Stimulated activated CD8-positive, alpha-beta memory T cell treated with anti-CD3 and anti-CD28 coated beads, Interleukin-4, amount 100 ng/mL, for 24 hours (primary cell): ENCODE measurements around the gene PCDHA13.
"Not testable (repeated sequence)": the region's sequence is repeated elsewhere in the genome, so short reads cannot be mapped to it uniquely, and the experiment has no call there.

Experiments used
- DNase-seq: peaks from one replicate; pipeline ENCODE4 v3.0.0-alpha.2; 2020; ENCODE audit warnings: low read depth

The PCDHA13 gene

GRCh38 chr5:140881889-140882590, at the start of gene PCDHA13:
Gene PCDHA13, plus strand, starts transcription at chr5:140882124. Its CDS starts 145 bp downstream, at chr5:140882269.
- no peak for DNase-seq

- no peak for DNase-seq
Observed at GRCh38 chr5:140833993-140834392, 47.9 kb upstream of the PCDHA13 start, which contains the start of gene PCDHA7. Gene PCDHA7, plus strand, starts transcription at chr5:140834269. Its CDS starts 115 bp downstream, at chr5:140834384.

- not testable (repeated sequence) for DNase-seq
Observed at GRCh38 chr5:140834439-140835008, 47.4 kb upstream of the PCDHA13 start.

GRCh38 chr5:140835622-140836510, 46.1 kb upstream of the PCDHA13 start:
- DNase-seq: no peak

- DNase-seq: no peak
Observed at GRCh38 chr5:140840978-140841962, 40.7 kb upstream of the PCDHA13 start, which contains the start of gene PCDHA8. Gene PCDHA8, plus strand, starts transcription at chr5:140841187. Its CDS starts 135 bp downstream, at chr5:140841322.

- no peak for DNase-seq
Observed at GRCh38 chr5:140842798-140843733, 38.9 kb upstream of the PCDHA13 start.

- DNase-seq: not testable (repeated sequence)
Observed at GRCh38 chr5:140848139-140849102, 33.5 kb upstream of the PCDHA13 start, which contains the start of gene PCDHA9. Gene PCDHA9, plus strand, starts transcription at chr5:140848382. Its CDS starts 114 bp downstream, at chr5:140848496.

GRCh38 chr5:140849831-140850634, 31.9 kb upstream of the PCDHA13 start:
- DNase-seq: not testable (repeated sequence)

- no peak for DNase-seq
Observed at GRCh38 chr5:140855772-140856674, 25.9 kb upstream of the PCDHA13 start, which contains the start of gene PCDHA10. Gene PCDHA10, plus strand, starts transcription at chr5:140855897. Its CDS starts 152 bp downstream, at chr5:140856049.

GRCh38 chr5:140857177-140857986, 24.5 kb upstream of the PCDHA13 start:
- no peak for DNase-seq

GRCh38 chr5:140857987-140858240, 24.0 kb upstream of the PCDHA13 start:
- DNase-seq: no peak

GRCh38 chr5:140862441-140863295, 19.3 kb upstream of the PCDHA13 start:
- no peak for DNase-seq

- no peak for DNase-seq
Observed at GRCh38 chr5:140868721-140869554, 13.0 kb upstream of the PCDHA13 start, which contains the start of gene PCDHA11. Gene PCDHA11, plus strand, starts transcription at chr5:140868957. Its CDS starts 147 bp downstream, at chr5:140869104.

- DNase-seq: no peak
Observed at GRCh38 chr5:140869555-140869886, 12.4 kb upstream of the PCDHA13 start.
